HG02981 (cell line): ENCODE measurements around the gene HLA-F.

Source experiments
- ATAC-seq: cut with Tn5 transposase; IDR thresholded peaks from one replicate; pipeline ENCODE4 v1.9.1; 2021; ENCODE audit warnings: mild to moderate bottlenecking, moderate library complexity; ENCODE audit not compliant: unreplicated experiment

Gene HLA-F

DNA sequence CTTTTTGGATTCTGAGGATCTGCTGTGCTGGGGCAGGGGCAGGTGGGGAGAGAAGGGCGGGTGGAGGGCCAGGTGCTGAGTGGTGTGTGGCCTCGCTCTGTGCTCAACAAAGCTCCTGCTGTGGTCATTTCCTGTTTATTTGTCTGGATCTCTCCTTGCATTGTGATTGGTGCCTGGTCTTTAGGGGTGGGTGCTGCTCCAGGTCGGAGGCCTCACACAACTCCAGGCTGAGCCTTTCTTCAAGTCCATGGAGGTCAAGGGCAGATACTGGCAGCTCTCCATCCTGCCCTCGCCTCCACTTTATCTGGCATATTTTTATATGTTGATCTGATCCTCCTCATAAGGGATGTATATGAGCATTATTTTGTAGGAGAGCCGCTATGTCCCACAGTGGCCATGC is 36.2 kb downstream of the HLA-F start:
- ATAC-seq: no peak

GRCh38 chr6:29760328-29760727 is 37.1 kb downstream of the HLA-F start:
- no peak for ATAC-seq

DNA sequence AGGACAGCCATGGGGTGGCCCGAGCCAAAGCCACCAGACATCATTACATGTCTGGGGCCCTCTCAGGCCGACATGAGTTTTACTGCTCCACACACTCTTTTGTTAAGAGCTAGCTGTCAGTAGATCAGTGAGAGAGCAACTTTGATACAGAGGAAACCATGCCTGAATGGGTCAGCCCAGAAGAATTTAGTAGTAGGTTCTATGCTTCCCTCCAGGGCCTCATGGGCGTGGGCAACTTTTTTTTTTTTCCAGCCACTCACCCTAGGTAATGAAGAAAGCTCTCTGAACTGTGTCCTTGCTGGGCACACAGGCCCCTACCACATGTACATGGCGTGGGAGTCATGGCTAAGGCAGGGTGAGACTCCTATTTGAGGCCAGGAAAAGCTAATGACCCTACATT is 38.8 kb downstream of the HLA-F start:
- ATAC-seq: no peak

- ATAC-seq: no peak
These were observed 39.6 kb downstream of the HLA-F start for GRCh38 chr6:29762781-29763214.

DNA sequence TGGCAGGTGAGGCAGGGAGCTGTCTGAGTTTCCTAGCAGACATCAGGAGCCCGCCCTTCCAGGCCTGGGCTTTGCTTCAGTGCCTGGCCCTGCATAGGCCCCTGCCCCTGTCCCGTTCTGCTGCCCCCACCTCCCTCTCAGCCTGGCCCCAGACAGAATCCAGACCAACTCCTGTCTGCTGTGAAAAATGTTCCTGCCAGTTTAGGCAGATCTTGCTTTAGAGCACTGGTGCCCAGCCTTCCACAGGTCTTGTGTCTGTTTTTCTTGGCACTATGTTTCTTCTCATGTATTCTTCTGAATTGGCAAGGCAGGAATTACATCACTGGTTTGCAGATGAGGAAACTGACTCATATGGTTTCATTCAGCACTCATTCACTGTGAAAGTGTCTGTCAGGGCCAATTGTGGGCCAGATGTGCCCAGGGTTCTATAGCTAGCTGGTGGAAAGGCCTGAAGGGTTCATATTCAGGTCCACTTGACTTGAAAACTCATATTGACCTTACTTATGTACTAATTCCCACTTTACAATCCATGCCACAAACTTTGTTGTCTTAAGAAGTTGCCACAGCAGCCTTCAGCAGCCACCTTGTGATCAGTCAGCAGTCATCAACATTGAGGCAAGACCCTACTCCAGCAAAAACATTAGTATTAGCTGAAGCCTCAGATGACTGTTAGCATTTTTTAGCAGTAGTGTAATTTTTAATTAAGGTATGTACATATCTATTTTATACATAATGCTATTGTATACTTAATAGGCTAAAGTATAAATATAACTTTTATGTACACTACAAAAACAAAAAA is 40.5 kb downstream of the HLA-F start:
- no peak for ATAC-seq

- no peak for ATAC-seq
These were observed 41.4 kb downstream of the HLA-F start for GRCh38 chr6:29764422-29765196.

GRCh38 chr6:29769336-29769735 is 46.1 kb downstream of the HLA-F start:
- no peak for ATAC-seq

- ATAC-seq: no peak
These were observed 47.1 kb downstream of the HLA-F start for GRCh38 chr6:29770306-29770705.

- ATAC-seq: no peak
These were observed 53.5 kb downstream of the HLA-F start for GRCh38 chr6:29776684-29777083.
